ENCODE results near the gene EDEM2.
"Not testable (repeated sequence)": the region's sequence is repeated elsewhere in the genome, so short reads cannot be mapped to it uniquely, and the experiment has no call there.

The EDEM2 gene

DNA sequence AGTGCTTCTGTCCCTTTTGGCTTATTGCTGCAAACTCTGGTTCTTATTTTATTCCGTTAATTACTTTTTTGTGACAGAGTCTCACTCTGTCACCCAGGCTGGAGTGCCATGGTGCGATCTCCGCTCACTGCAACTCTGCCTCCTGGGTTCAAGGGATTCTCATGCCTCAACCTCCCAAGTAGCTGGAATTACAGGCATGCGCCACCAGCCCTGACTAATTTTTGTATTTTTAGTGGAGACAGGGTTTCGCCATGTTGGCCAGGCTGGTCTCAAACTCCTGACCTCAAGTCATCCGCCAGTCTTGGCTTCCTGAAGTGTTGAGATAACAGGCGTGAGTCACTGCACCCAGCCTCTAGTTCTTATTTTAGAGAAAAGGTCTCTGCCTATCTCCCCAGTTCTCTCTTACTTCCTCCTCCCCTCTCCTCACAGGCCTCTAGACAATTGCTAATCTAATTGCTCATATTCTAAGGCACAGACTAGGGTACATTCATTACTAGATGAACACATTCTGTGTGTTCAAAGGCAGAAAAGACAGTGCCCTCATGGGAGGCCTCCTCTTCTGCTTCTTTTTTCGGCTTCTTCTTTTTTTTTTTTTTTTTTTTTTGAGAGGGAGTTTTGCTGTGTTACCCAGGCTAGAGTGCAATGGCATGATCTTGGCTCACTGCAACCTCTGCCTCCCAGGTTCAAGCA, 27.0 kb downstream of the EDEM2 start:
- ChIA-PET POLR2A (no interaction called here), CTCF (interaction anchor here (0.9 to 14.6 kb wide), 4 partner anchors 16 to 25 kb away, joined by 3 to 159 read pairs (median 6); partner anchors contain the start of gene TRPC4AP)
- H3K4me3 ChIP-seq (ENCODE audit: low read depth, low read length), result no peak overlapping the region
- DNase-seq (ENCODE audit: low read depth, low spot score), result peak; percentile 31
- TF ChIP-seq, protein P1, sequence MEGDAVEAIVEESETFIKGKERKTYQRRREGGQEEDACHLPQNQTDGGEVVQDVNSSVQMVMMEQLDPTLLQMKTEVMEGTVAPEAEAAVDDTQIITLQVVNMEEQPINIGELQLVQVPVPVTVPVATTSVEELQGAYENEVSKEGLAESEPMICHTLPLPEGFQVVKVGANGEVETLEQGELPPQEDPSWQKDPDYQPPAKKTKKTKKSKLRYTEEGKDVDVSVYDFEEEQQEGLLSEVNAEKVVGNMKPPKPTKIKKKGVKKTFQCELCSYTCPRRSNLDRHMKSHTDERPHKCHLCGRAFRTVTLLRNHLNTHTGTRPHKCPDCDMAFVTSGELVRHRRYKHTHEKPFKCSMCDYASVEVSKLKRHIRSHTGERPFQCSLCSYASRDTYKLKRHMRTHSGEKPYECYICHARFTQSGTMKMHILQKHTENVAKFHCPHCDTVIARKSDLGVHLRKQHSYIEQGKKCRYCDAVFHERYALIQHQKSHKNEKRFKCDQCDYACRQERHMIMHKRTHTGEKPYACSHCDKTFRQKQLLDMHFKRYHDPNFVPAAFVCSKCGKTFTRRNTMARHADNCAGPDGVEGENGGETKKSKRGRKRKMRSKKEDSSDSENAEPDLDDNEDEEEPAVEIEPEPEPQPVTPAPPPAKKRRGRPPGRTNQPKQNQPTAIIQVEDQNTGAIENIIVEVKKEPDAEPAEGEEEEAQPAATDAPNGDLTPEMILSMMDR (IDR thresholded peaks at IDR 0.05; ENCODE audit: insufficient read depth, low read length, missing control alignments), result no peak

DNA sequence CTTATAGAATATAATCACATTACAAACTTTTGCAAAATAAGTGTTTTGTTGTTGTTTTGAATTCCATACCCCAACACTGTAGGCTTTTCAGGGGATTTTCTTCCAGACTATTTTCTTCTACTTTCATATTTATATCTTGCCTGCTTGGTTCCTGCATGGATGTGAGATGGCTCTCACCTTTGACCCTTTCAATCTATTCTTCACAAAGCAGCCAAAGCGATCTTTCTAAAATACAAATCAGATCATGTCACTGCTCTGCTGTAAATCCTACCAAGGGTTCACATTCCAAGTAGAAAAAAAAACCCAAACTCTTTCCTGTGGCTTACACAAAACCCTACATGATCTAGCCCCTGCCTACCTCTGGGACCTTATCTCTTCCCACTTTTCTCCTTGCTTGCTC, 29.5 kb downstream of the EDEM2 start:
- POLR2A ChIA-PET, result no interaction called here

DNA sequence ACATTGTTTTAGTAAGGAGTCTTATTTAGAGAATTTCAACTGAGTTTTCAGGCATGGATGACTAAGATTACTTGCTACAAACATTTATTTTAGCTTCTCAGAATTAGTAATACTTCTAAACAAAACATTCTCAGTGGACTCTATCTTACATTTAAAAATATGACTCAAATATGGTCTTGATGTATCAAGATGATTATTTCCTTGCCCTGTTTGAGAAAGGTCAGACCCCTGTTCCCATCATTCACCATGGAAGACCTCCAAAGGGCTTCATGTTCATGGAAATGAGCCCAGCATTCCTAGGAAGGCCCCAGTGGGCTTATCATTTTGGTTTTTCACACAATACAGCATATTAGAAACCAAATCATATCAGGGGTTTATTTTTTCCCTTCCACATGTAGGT, 29.9 kb downstream of the EDEM2 start:
- no peak overlapping the region for H3K4me3 ChIP-seq (ENCODE audit: low read depth, low read length)
- ChIA-PET POLR2A (no interaction called here), CTCF (interaction anchor here (1.0 to 14.6 kb wide), 3 partner anchors 11 to 28 kb away, joined by 3 to 159 read pairs (median 7); partner anchors contain the start of gene TRPC4AP)
- no peak for DNase-seq (ENCODE audit: low read depth, low spot score)
- TF ChIP-seq, protein P1 (IDR thresholded peaks at IDR 0.05; ENCODE audit: insufficient read depth, low read length, missing control alignments), result no peak

More for the DNA sequence above, 29.5 kb downstream of the EDEM2 start:
- TF ChIP-seq, protein P1 (IDR thresholded peaks at IDR 0.05; ENCODE audit: insufficient read depth, low read length, missing control alignments), result no peak
- no peak for DNase-seq (ENCODE audit: low read depth, low spot score)
- H3K4me3 ChIP-seq (ENCODE audit: low read depth, low read length), result no peak overlapping the region
- CTCF ChIA-PET, result interaction anchor here (1.3 to 14.6 kb wide), 2 partner anchors 22 to 92 kb away, joined by 3 to 159 read pairs; partner anchors contain the start of gene TRPC4AP

DNA sequence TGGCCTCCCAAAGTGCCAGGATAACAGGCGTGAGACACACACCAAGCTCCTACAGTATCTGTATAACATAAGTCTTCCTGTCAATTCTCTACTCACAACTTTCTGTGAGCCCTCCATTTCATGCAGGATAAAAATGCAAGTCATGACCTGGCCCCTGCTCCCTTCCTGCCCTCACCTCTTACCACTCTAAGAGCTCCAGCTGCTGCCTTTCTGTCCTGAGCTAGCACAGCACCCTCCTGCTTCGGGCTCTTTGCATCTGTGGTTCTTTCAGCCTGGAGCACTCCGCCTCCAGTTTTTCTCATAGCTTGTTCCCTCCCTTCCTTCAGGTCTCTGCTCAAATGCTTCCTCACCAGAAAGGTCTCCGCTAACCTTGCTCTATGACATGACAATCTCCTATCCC, 30.9 kb downstream of the EDEM2 start:
- ChIA-PET POLR2A (no interaction called here), CTCF (interaction anchor here (1.0 to 14.6 kb wide), 3 partner anchors 12 to 29 kb away, joined by 3 to 159 read pairs (median 7); partner anchors contain the start of gene TRPC4AP)
- TF ChIP-seq, protein P1 (IDR thresholded peaks at IDR 0.05; ENCODE audit: insufficient read depth, low read length, missing control alignments), result no peak
- DNase-seq (ENCODE audit: low read depth, low spot score), result no peak
- no peak overlapping the region for H3K4me3 ChIP-seq (ENCODE audit: low read depth, low read length)

DNA sequence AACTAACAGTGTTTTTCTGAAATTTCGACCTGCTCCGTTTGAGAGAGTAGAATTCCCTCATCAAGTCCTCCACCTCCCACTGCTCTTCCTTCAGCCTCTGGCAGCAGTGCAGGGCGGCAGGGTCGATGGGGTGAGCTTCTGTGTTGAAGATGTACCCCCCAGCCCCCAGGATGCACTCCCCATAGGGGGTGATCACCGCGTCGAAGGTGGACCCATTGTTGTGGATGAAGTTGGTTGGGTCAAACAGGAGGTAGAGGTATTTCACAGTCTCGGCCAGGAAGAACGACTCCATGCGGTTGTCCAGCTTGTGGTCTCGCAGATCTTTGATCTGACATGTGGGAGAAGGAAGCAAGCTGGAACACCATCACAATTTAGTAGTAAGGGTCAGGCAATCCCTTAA, 31.5 kb downstream of the EDEM2 start:
- POLR2A ChIA-PET, result no interaction called here
- no peak overlapping the region for H3K4me3 ChIP-seq (ENCODE audit: low read depth, low read length)
- DNase-seq (ENCODE audit: low read depth, low spot score), result no peak
- CTCF ChIA-PET, result interaction anchor here (1.9 to 14.6 kb wide), 2 partner anchors 20 to 29 kb away, joined by 7 to 159 read pairs; partner anchors contain the start of gene TRPC4AP
- TF ChIP-seq, protein P1 (IDR thresholded peaks at IDR 0.05; ENCODE audit: insufficient read depth, low read length, missing control alignments), result no peak

DNA sequence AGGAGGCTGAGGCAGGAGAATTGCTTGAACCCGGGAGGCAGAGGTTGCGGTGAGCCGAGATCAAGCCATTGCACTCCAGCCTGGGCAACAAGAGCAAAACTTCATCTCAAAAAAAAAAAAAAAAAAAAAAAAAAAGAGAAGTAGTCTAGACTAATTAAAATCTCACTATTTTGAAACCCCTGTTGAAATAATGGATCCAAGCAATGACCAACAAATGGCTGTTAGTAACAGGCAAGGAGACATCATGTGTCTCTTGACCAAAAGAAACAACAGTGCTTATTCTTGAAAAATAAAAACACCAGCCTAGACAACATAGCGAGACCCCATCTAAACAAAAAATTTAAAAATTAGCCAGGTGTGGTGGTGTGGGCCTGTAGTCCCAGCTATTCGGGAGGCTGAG, 34.9 kb downstream of the EDEM2 start:
- CTCF ChIA-PET, result interaction anchor here (0.7 to 14.6 kb wide), 4 partner anchors 17 to 97 kb away, joined by 3 to 159 read pairs (median 4); partner anchors contain the start of genes EDEM2 and TRPC4AP

More for the DNA sequence above, 34.9 kb downstream of the EDEM2 start:
- DNase-seq (ENCODE audit: low read depth, low spot score); H3K4me3 ChIP-seq (ENCODE audit: low read depth, low read length); POLR2A ChIA-PET: not testable (repeated sequence)
